ENCODE measurements around the gene FN3KRP. TPM values are rescaled to one million over a fixed set of nuclear protein-coding genes. Genes with fewer than 3 reads are reported as not detected.

FN3KRP gene
- total and polyA plus RNA-seq, 2 of the 13 experiments (the other 11 are each of a cell fraction or from before 2014, with no cell fraction given), result 22.4 to 28.2 TPM

DNA sequence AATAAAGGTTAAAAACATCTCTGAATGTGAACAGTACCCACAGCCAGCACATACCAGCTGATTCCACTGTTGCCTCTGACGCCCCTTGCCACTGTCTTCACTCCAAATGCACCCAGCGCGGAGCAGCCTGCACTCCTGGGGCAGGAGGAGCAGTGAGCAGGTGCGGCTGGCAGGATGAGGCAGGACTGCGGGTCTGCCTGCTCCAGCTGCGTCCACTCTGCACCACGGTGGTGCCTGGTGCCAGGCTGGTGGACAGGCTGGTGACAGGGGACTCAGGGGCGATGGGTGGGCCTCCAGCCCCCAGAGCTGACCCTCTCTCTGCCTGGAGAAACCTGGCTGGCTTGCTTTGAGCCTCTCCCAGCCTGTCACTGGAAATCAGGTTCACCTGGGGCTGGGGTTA lies 27.4 kb upstream of the FN3KRP start:
- 81% methylated on average over 6 of the region's 8 CpGs for WGBS (ENCODE audit: low lambda C conversion rate)
- in situ Hi-C loops (cut with HindIII; ENCODE audit: extremely low pct_ligation_motif_present, low pct_unique_long_range_greater_than_20kb) (no loop called here), intact Hi-C loops (cut with micrococcal nuclease; ENCODE audit: unreplicated experiment) (no loop called here)
- Histone ChIP-seq H3K4me1 (ENCODE audit: insufficient read depth, low read length) (peaks cover 22% of the 10 kb centered on the region), H3K36me3 (replicated peaks in 1 of 2; ENCODE audit: control insufficient read depth in 1 of 2, insufficient read depth in 2 of 2, low read length in 2 of 2) (no peaks in the 10 kb centered on the region), H3K9ac (ENCODE audit: insufficient read depth, low read depth, low read length) (no peak overlapping the region), H3K9me3 (ENCODE audit: low read length) (peaks cover 1% of the 10 kb centered on the region), H3K27ac (ENCODE audit: extremely low read length, insufficient read depth, low read length) (no peak overlapping the region), H3K27me3 (ENCODE audit: control insufficient read depth in 1 of 2, insufficient read depth in 2 of 2, low read length in 2 of 2) (no peaks in the 10 kb centered on the region), H3K79me2 (ENCODE audit: insufficient read depth, low read length) (no peaks in the 10 kb centered on the region), H3K4me2 (ENCODE audit: low read depth, low read length) (no peak overlapping the region), H2AFZ (ENCODE audit: low read length) (no peak overlapping the region), H4K20me1 (ENCODE audit: insufficient read depth, low read length) (no peaks in the 10 kb centered on the region), H3K4me3 (replicated peaks in 1 of 3; ENCODE audit: insufficient read depth in 1 of 3, low read depth in 2 of 3, low read length in 3 of 3) (no peak overlapping the region)
- TF ChIP-seq NR2F2 (IDR thresholded peaks at IDR 0.05; ENCODE audit: borderline replicate concordance, low read depth) (no peak), ZNF333 (CRISPR knock-in tag; IDR thresholded peaks at IDR 0.05; ENCODE audit: borderline replicate concordance) (no peak)
- TF ChIP-seq, protein P1, sequence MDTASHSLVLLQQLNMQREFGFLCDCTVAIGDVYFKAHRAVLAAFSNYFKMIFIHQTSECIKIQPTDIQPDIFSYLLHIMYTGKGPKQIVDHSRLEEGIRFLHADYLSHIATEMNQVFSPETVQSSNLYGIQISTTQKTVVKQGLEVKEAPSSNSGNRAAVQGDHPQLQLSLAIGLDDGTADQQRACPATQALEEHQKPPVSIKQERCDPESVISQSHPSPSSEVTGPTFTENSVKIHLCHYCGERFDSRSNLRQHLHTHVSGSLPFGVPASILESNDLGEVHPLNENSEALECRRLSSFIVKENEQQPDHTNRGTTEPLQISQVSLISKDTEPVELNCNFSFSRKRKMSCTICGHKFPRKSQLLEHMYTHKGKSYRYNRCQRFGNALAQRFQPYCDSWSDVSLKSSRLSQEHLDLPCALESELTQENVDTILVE (CRISPR knock-in tag; IDR thresholded peaks at IDR 0.05), result no peak
- no peak for ATAC-seq
- no peak for DNase-seq (ENCODE audit: low spot score)
- BruUV-seq (replicated peaks), result no TSS peak
- POLR2A ChIA-PET, result no interaction called here
- no peak for FAIRE-seq
- CTCF ChIA-PET (ENCODE audit: low intra/inter-chr PET ratio, low total read pairs), result no interaction called here

DNA sequence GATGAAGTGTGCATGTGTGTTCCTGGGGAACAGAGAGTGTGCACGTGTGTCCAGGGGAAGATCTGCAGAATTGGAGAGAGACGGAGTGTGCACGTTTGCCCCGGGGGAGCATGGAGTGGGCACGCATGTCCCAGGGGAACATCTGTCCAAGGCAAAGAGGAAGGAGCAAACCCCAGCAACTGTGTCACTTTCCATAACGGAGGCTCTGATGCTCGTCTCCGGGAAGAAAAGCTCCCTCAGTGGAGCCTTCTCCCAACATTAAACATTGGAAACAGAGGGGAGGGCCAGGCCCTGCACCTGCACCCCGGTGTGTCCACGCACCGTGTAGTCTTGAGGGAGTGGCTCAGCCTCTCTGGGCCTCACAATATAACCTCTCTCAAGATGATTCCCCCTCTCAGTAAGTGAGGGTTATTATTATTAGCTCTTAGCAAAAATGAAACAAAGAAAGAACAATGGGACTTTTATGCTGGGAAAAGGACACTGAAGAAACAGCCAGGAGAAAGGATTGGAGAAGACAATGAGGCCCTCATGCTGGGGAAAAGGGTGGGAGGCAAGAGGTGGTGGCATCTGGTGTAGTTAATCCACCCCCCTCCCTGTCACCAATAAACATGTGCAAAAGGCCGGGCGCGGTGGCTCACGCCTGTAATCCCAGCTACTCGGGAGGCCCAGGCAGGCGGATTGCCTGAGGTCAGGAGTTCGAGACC lies 25.6 kb upstream of the FN3KRP start:
- WGBS (ENCODE audit: low lambda C conversion rate), result 80% methylated on average over 18 of the region's 18 CpGs
- Histone ChIP-seq H3K36me3 (replicated peaks in 1 of 2; ENCODE audit: control insufficient read depth in 1 of 2, insufficient read depth in 2 of 2, low read length in 2 of 2) (no peaks in the 10 kb centered on the region), H4K20me1 (ENCODE audit: insufficient read depth, low read length) (no peaks in the 10 kb centered on the region), H3K79me2 (ENCODE audit: insufficient read depth, low read length) (no peaks in the 10 kb centered on the region), H3K9ac (ENCODE audit: insufficient read depth, low read depth, low read length) (no peak overlapping the region), H3K27ac (ENCODE audit: extremely low read length, insufficient read depth, low read length) (no peak overlapping the region), H2AFZ (ENCODE audit: low read length) (no peak overlapping the region), H3K27me3 (ENCODE audit: control insufficient read depth in 1 of 2, insufficient read depth in 2 of 2, low read length in 2 of 2) (no peaks in the 10 kb centered on the region), H3K4me1 (ENCODE audit: insufficient read depth, low read length) (peaks cover 14% of the 10 kb centered on the region), H3K4me3 (replicated peaks in 1 of 3; ENCODE audit: insufficient read depth in 1 of 3, low read depth in 2 of 3, low read length in 3 of 3) (no peak overlapping the region), H3K4me2 (ENCODE audit: low read depth, low read length) (no peak overlapping the region), H3K9me3 (ENCODE audit: low read length) (peaks cover 15% of the 10 kb centered on the region)
- intact Hi-C loops (cut with micrococcal nuclease; ENCODE audit: unreplicated experiment), result no loop called here
- ATAC-seq (no peak), FAIRE-seq (no peak), DNase-seq (ENCODE audit: low spot score) (no peak)
- BruUV-seq (replicated peaks), result no TSS peak
- ChIA-PET POLR2A (no interaction called here), CTCF (ENCODE audit: low intra/inter-chr PET ratio, low total read pairs) (no interaction called here)
- TF ChIP-seq, protein P2, sequence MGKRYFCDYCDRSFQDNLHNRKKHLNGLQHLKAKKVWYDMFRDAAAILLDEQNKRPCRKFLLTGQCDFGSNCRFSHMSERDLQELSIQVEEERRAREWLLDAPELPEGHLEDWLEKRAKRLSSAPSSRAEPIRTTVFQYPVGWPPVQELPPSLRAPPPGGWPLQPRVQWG (CRISPR knock-in tag; IDR thresholded peaks at IDR 0.05; ENCODE audit: borderline replicate concordance, low read depth), result no peak
- TF ChIP-seq SYNCRIP (IDR thresholded peaks at IDR 0.05; ENCODE audit: insufficient read depth, low read depth, low read length), result no peak
- no peak for TF ChIP-seq PCBP1 (IDR thresholded peaks at IDR 0.05; ENCODE audit: borderline replicate concordance, low read depth, low read length)
- no peak for TF ChIP-seq EZH2 (conservative IDR thresholded peaks at IDR 0.05; ENCODE audit: low read depth, low read length)
- no peak for TF ChIP-seq FLYWCH1 (CRISPR knock-in tag; IDR thresholded peaks at IDR 0.05)
- no peak for TF ChIP-seq ZNF781 (CRISPR knock-in tag; IDR thresholded peaks at IDR 0.05; ENCODE audit: borderline replicate concordance, not compliant biosample characterization)
- TF ChIP-seq, protein P3, sequence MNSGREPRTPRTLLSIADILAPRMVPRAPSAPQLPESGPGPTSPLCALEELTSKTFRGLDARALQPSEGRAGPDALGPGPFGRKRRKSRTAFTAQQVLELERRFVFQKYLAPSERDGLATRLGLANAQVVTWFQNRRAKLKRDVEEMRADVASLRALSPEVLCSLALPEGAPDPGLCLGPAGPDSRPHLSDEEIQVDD (CRISPR knock-in tag; IDR thresholded peaks at IDR 0.05; ENCODE audit: borderline replicate concordance), result no peak
- in situ Hi-C loops (cut with HindIII; ENCODE audit: extremely low pct_ligation_motif_present, low pct_unique_long_range_greater_than_20kb), result no loop called here
